Peyer's patch (tissue), 4 donors: Measurements from ENCODE around the gene SHC3.

Source experiments
- CTCF ChIP-seq, 6 experiments: fragments of 450-650 bp in 4 of 6; fragments of 200-600 bp in 2 of 6; sonication (generic) in 1 of 6; IDR thresholded peaks; one replicate each; pipeline ENCODE4 v1.5.1; 2017 to 2019; ENCODE audit warnings: antibody characterized with exemption in 6 of 6, mild to moderate bottlenecking in 3 of 6, moderate library complexity in 1 of 6
- POLR2A ChIP-seq, 2 donors: fragments of 450-650 bp; IDR thresholded peaks; one replicate each; pipeline ENCODE4 v1.5.1; 2017; ENCODE audit warnings: antibody characterized with exemption in 2 of 2, mild to moderate bottlenecking in 2 of 2, moderate library complexity in 2 of 2

DNA sequence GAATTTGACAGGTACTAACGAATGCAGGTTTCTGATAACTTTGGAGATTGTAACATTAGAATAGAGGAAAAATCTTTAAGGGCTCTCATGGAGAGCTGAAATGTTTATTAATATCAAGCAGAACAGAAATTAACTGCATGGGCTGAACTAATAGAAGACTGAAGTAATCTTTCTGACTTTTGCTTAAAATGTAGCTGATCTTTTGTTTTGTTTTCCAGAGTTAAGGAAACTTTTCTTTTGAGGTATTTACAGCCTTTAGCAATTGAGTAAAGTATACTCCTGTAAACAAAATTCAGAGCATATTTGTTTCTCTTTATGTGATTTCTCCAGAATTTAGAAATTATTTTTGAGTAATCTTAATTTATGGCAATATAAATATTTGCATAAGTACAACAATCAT, 43.9 kb downstream of the SHC3 start:
- no peak for TF ChIP-seq CTCF (IDR thresholded peaks at IDR 0.05)
- TF ChIP-seq POLR2A (IDR thresholded peaks at IDR 0.05): no peak
